Aorta (tissue), 5 donors: ENCODE results near the gene THADA. TPM values are rescaled to one million over a fixed set of nuclear protein-coding genes. Genes with fewer than 3 reads are reported as not detected.

Experiments
- ATAC-seq: fragments of 200-7000 bp; cut with Tn5 transposase; one replicate; pipeline ENCODE4 v1.9.1; 2022; ENCODE audit warnings: moderate library complexity; ENCODE audit not compliant: low FRiP score
- DNase-seq, 2 donors: peaks; one replicate each; pipeline ENCODE4 v3.0.0-alpha.2; 2020
- H3K27ac ChIP-seq, 2 donors: one replicate each; pipeline ENCODE4 v1.5.1; 2013; ENCODE audit warnings: low read length in 2 of 2, mild to moderate bottlenecking in 2 of 2, moderate library complexity in 2 of 2, control low read depth in 1 of 2, inconsistent platforms in 1 of 2, low read depth in 1 of 2
- H3K27me3 ChIP-seq, 2 donors: one replicate each; pipeline ENCODE4 v1.6.1; 2013; ENCODE audit warnings: control low read depth in 1 of 2, low read length in 1 of 2, mild to moderate bottlenecking in 1 of 2, moderate library complexity in 1 of 2; ENCODE audit not compliant: insufficient read depth in 2 of 2, control insufficient read depth in 1 of 2
- H3K36me3 ChIP-seq, 2 donors: one replicate each; pipeline ENCODE4 v1.6.1; 2013; ENCODE audit warnings: control low read depth in 1 of 2, low read length in 1 of 2, mild to moderate bottlenecking in 1 of 2; ENCODE audit not compliant: insufficient read depth in 2 of 2, control insufficient read depth in 1 of 2
- H3K4me1 ChIP-seq, 2 donors: one replicate each; pipeline ENCODE4 v1.6.1; 2013; ENCODE audit warnings: low read length in 2 of 2, control low read depth in 1 of 2, mild to moderate bottlenecking in 1 of 2, moderate library complexity in 1 of 2; ENCODE audit not compliant: insufficient read depth in 2 of 2, control insufficient read depth in 1 of 2
- H3K4me3 ChIP-seq, 2 donors: one replicate each; pipeline ENCODE4 v1.5.1; 2013; ENCODE audit warnings: low read length in 2 of 2, control low read depth in 1 of 2, mild to moderate bottlenecking in 1 of 2
- H3K9me3 ChIP-seq: one replicate; pipeline ENCODE4 v1.6.1; 2013; ENCODE audit warnings: mild to moderate bottlenecking, low read length; ENCODE audit not compliant: control insufficient read depth
- WGBS, 2 donors: extraction: QIAGEN DNeasy Blood & Tissue Kit; methylation state at CpG; one replicate each; pipeline ENCODE4 v1.1.7; 2013; 5-methylcytosine and 5-hydroxymethylcytosine counted together
- intact Hi-C, 2 donors: fragments of 100-400 bp; cut with DNase I; formaldehyde crosslinking; loops; one replicate each; pipeline versions ENCODE4 v1.14.2 to v1.15.0; 2022
- polyA plus RNA-seq, 2 donors: library from polyadenylated mRNA; stranded (reverse); fragments of 200-250 nt; gene quantifications; one replicate each; pipeline ENCODE4 v1.2.3, GENCODE V29; 2013
- total RNA-seq, 2 donors: library from RNA; stranded (reverse); fragmentation: NEBNext Ultra II Directional; extraction: Animal tissue kit (Norgen Biotek cat#: 25700); gene quantifications; one replicate each; pipeline ENCODE4 v1.2.1, GENCODE V29; 2021
- donor health status: healthy with polysubstance abuse.
- donor health status: Bipolar disorder and iron deficiency.
- donor health status: DM: no; HTN: no; CAD: no.
- donor health status: DM: no; HTN: no; CAD: no.
- donor health status: DM: yes; HTN: yes; CAD: no.

THADA gene
- total and polyA plus RNA-seq, 4 donors = 12.4 to 38.5 (median 25.0) TPM

GRCh38 chr2:43246641-43247040, 349.2 kb downstream of the THADA start:
- 59 to 70% methylated on average over 3 of the region's 3 CpGs for WGBS, 2 donors
- no peaks in the 10 kb centered on the region for H3K27me3 ChIP-seq
- ATAC-seq (no peak), DNase-seq (no peak)
- no peaks in the 10 kb centered on the region for H3K9me3 ChIP-seq
- no peaks in the 10 kb centered on the region for H3K36me3 ChIP-seq
- H3K27ac ChIP-seq = peak overlapping the region in 1 of 2 donors; percentile 34
- intact Hi-C loops = no loop called here
- no peaks in the 10 kb centered on the region for H3K4me1 ChIP-seq
- no peak overlapping the region for H3K4me3 ChIP-seq

- no peaks in the 10 kb centered on the region for H3K27me3 ChIP-seq
- intact Hi-C loops = no loop called here
Measured at GRCh38 chr2:43241558-43241957, 354.3 kb downstream of the THADA start.

GRCh38 chr2:43240766-43241150, 355.1 kb downstream of the THADA start:
- Histone ChIP-seq H3K27me3 (no peaks in the 10 kb centered on the region), H3K36me3 (no peaks in the 10 kb centered on the region), H3K27ac (no peak overlapping the region), H3K4me1 (no peaks in the 10 kb centered on the region), H3K9me3 (no peaks in the 10 kb centered on the region), H3K4me3 (no peak overlapping the region)
- DNase-seq (no peak), ATAC-seq (no peak)
- 74 to 84% methylated on average over 5 of the region's 5 CpGs for WGBS, 2 donors
- intact Hi-C loops = no loop called here

More at GRCh38 chr2:43241558-43241957, 354.3 kb downstream of the THADA start:
- Histone ChIP-seq H3K36me3 (no peaks in the 10 kb centered on the region), H3K9me3 (no peaks in the 10 kb centered on the region), H3K27ac (no peak overlapping the region), H3K4me1 (no peaks in the 10 kb centered on the region), H3K4me3 (no peak overlapping the region)
- 96 to 97% methylated on average over 10 of the region's 10 CpGs for WGBS, 2 donors
- DNase-seq = no peak
- ATAC-seq = no peak

- DNase-seq (no peak), ATAC-seq (no peak)
- intact Hi-C loops = loop anchor here in 1 of 2 donors (10.0 kb wide), 1 partner anchor 415 kb away; no protein-coding TSS in a partner anchor
- no peaks in the 10 kb centered on the region for H3K9me3 ChIP-seq
- H3K4me1 ChIP-seq = no peaks in the 10 kb centered on the region
- no peak overlapping the region for H3K27ac ChIP-seq
- H3K4me3 ChIP-seq = no peak overlapping the region
- no peaks in the 10 kb centered on the region for H3K36me3 ChIP-seq
- no peaks in the 10 kb centered on the region for H3K27me3 ChIP-seq
- 91% methylated on average over 13 of the region's 13 CpGs for WGBS, 2 donors
Measured at GRCh38 chr2:43239981-43240765, 355.7 kb downstream of the THADA start.

DNA sequence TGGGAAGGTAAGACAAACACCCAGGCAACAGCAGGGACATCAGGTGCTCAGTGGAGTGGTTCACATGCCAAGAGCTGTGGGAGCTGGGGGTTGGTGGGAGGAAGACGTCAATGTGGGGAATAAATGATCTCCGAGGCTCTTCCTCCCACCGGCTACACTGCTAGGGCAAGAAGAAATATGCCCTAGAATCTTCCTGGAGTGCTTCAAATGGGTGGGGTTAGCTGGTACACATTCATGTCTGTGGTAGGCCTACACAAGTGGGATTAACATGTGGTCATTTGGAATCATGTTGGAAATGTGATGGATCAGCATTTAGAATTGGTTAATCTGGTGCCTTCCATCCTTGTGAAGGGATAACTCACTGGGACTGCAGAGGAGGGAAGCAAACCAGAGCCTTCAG, 357.0 kb downstream of the THADA start:
- no peak overlapping the region for H3K27ac ChIP-seq
- H3K36me3 ChIP-seq = no peaks in the 10 kb centered on the region
- no peaks in the 10 kb centered on the region for H3K27me3 ChIP-seq
- H3K4me3 ChIP-seq = no peak overlapping the region
- H3K9me3 ChIP-seq = no peaks in the 10 kb centered on the region
- ATAC-seq = no peak
- intact Hi-C loops = loop anchor here in 1 of 2 donors (10.0 kb wide), 1 partner anchor 414 kb away; no protein-coding TSS in a partner anchor
- no peaks in the 10 kb centered on the region for H3K4me1 ChIP-seq
- DNase-seq = no peak
- 95 to 97% methylated on average over 3 of the region's 3 CpGs for WGBS, 2 donors

DNA sequence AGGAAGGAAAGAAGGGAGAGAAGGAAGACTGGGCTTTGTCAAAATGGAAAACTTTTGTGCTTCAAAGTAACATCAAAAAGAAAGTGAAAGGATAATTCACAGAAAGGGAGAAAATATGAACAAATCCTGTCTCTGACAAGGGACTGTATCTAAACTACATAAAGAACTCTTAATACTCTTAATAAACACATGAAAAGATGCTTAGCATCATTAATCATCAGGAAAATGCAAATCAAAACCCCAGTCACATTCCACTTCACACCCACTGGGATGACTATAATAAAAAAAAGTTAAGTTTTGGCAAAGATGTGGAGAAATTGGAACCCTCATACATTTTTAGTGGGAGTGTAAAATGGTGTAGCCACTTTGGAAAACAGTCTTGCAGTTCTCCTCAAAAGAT, 357.7 kb downstream of the THADA start:
- no peaks in the 10 kb centered on the region for H3K36me3 ChIP-seq
- H3K27ac ChIP-seq = no peak overlapping the region
- ATAC-seq = no peak
- H3K4me1 ChIP-seq = no peaks in the 10 kb centered on the region
- H3K27me3 ChIP-seq = no peaks in the 10 kb centered on the region
- H3K9me3 ChIP-seq = no peaks in the 10 kb centered on the region
- intact Hi-C loops = loop anchor here in 1 of 2 donors (10.0 kb wide), 1 partner anchor 413 kb away; no protein-coding TSS in a partner anchor
- no peak overlapping the region for H3K4me3 ChIP-seq
- DNase-seq = no peak

DNA sequence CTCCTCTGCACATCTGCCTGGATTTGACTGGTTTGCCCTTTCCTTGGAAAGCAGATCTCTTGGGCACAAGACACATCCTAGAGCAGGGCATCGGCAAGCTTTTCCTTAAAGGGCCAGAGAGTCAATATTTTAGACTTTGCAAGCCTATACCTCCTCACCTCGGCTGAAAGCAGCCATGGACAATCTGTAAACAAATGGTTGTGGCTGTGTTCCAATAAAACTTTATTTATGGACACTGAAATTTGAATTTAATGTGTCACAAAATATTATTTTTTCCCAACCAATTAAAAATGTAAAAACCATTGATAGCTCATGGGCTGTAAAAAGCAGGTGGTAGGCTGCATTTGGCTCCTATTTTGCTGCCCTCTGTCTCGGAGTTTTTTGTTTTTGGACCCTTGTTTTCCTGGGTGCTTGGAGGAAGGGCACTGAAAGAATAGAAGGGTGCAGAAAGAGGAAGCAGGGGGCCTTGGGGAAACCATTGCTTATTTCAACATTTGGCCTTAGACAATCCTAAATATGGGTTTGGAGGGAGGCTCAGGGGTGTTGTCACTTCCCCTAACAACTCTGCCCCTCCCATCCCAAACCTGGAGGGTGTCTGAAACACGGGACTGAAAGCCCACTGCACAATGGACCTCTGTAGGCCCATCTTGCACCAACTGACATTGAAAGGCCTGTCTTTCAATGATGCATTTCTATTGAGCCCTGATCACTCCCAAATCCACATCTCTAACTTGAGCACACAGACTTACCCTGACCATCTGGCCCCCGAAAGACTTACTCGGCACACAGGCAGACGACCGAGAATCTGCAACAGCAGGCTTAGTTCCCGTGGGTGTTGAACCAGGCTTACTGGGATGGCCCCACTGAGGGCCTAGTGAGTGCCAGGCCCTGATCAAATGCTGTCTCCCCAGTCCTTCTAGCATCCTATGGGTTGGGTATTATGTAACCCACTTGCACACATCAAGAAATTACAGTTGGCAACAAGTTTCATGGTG, 362.3 kb downstream of the THADA start:
- Histone ChIP-seq H3K9me3 (no peaks in the 10 kb centered on the region), H3K4me1 (no peaks in the 10 kb centered on the region), H3K27me3 (no peaks in the 10 kb centered on the region), H3K27ac (no peak overlapping the region), H3K36me3 (no peaks in the 10 kb centered on the region), H3K4me3 (no peak overlapping the region)
- intact Hi-C loops = loop anchor here in 1 of 2 donors (10.0 kb wide), 1 partner anchor 409 kb away; no protein-coding TSS in a partner anchor
- DNase-seq = no peak
- ATAC-seq = no peak
- 74 to 80% methylated on average over 9 of the region's 9 CpGs for WGBS, 2 donors

- intact Hi-C loops = loop anchor here in 1 of 2 donors (10.0 kb wide), 1 partner anchor 406 kb away; no protein-coding TSS in a partner anchor
- no peak for ATAC-seq
- Histone ChIP-seq H3K36me3 (no peaks in the 10 kb centered on the region), H3K4me3 (no peak overlapping the region), H3K27ac (no peak overlapping the region), H3K4me1 (no peaks in the 10 kb centered on the region), H3K27me3 (no peaks in the 10 kb centered on the region), H3K9me3 (no peaks in the 10 kb centered on the region)
- DNase-seq = no peak
- WGBS, 2 donors = 87 to 90% methylated on average over 7 of the region's 7 CpGs
Measured at GRCh38 chr2:43230951-43231827, 364.6 kb downstream of the THADA start.
